ENCODE results near the gene GARIN5B. TPM values are rescaled to one million over a fixed set of nuclear protein-coding genes. Genes with fewer than 3 reads are reported as not detected.

Gene GARIN5B
- total and polyA plus RNA-seq, 2 of the 13 experiments (the other 11 are each of a cell fraction or from before 2014, with no cell fraction given), result not detected

DNA sequence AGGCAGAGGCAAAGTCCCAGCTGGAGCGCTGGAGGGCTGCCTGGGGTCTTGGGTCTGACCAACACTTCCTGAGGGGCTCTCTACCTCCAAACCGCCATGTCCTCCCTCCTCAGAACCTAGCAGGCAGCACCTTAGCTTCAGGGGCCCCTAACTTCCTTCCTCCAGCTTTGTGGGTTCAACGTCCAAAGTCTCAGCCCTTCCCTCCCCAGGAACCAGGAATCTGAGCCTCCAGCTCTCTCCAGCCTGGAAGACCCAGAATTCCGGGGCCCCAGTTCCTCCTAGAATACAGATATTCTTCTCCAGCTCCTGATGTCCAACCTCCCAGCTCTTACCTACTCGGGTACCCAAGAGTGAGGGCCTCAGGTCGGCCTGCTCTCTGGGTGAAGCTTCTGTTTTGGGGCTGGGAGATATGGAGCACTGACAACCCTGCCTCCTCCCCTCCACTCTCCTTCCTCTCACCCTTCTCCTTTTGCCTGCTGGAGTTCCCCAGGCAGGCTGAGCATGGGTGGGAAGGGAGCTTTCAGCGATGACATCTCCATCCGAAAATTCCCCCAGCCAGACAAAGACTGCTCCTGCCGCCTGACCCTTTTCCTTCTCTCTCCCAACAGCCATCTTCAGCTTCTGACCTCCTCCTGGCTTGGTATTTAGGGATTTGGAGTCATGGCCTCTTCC, 41.5 kb downstream of the GARIN5B start:
- Histone ChIP-seq H4K20me1 (ENCODE audit: insufficient read depth, low read length) (no peaks in the 10 kb centered on the region), H3K9me3 (ENCODE audit: low read length) (no peaks in the 10 kb centered on the region), H3K79me2 (ENCODE audit: insufficient read depth, low read length) (no peaks in the 10 kb centered on the region), H3K9ac (ENCODE audit: insufficient read depth, low read depth, low read length) (no peak overlapping the region), H3K4me1 (ENCODE audit: insufficient read depth, low read length) (peaks cover 40% of the 10 kb centered on the region), H3K36me3 (replicated peaks in 1 of 2; ENCODE audit: control insufficient read depth in 1 of 2, insufficient read depth in 2 of 2, low read length in 2 of 2) (no peaks in the 10 kb centered on the region), H2AFZ (ENCODE audit: low read length) (no peak overlapping the region), H3K4me3 (replicated peaks in 1 of 3; ENCODE audit: insufficient read depth in 1 of 3, low read depth in 2 of 3, low read length in 3 of 3) (peak overlapping the region in 1 of 3 experiments; percentile 21; a peak in 1 of 6 replicates), H3K4me2 (ENCODE audit: low read depth, low read length) (peak overlapping the region; percentile 62), H3K27ac (ENCODE audit: extremely low read length, insufficient read depth, low read length) (no peak overlapping the region), H3K27me3 (ENCODE audit: control insufficient read depth in 1 of 2, insufficient read depth in 2 of 2, low read length in 2 of 2) (no peaks in the 10 kb centered on the region; a peak in 1 of 5 replicates)
- no TSS peak for BruUV-seq (replicated peaks)
- FAIRE-seq, result no peak
- in situ Hi-C loops (cut with HindIII; ENCODE audit: extremely low pct_ligation_motif_present, low pct_unique_long_range_greater_than_20kb) (no loop called here), intact Hi-C loops (cut with micrococcal nuclease; ENCODE audit: unreplicated experiment) (no loop called here)
- TF ChIP-seq, protein P1, sequence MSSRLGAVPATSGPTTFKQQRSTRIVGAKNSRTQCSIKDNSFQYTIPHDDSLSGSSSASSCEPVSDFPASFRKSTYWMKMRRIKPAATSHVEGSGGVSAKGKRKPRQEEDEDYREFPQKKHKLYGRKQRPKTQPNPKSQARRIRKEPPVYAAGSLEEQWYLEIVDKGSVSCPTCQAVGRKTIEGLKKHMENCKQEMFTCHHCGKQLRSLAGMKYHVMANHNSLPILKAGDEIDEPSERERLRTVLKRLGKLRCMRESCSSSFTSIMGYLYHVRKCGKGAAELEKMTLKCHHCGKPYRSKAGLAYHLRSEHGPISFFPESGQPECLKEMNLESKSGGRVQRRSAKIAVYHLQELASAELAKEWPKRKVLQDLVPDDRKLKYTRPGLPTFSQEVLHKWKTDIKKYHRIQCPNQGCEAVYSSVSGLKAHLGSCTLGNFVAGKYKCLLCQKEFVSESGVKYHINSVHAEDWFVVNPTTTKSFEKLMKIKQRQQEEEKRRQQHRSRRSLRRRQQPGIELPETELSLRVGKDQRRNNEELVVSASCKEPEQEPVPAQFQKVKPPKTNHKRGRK (CRISPR knock-in tag; IDR thresholded peaks at IDR 0.05), result no peak
- TF ChIP-seq PHF21A (CRISPR knock-in tag; IDR thresholded peaks at IDR 0.05), result no peak
- no peak for TF ChIP-seq ZNF775 (CRISPR knock-in tag; IDR thresholded peaks at IDR 0.05; ENCODE audit: borderline replicate concordance)
- TF ChIP-seq, protein P2, sequence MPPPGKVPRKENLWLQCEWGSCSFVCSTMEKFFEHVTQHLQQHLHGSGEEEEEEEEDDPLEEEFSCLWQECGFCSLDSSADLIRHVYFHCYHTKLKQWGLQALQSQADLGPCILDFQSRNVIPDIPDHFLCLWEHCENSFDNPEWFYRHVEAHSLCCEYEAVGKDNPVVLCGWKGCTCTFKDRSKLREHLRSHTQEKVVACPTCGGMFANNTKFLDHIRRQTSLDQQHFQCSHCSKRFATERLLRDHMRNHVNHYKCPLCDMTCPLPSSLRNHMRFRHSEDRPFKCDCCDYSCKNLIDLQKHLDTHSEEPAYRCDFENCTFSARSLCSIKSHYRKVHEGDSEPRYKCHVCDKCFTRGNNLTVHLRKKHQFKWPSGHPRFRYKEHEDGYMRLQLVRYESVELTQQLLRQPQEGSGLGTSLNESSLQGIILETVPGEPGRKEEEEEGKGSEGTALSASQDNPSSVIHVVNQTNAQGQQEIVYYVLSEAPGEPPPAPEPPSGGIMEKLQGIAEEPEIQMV (CRISPR knock-in tag; IDR thresholded peaks at IDR 0.05; ENCODE audit: low read depth), result no peak
- TF ChIP-seq HNF4A (CRISPR knock-in tag; IDR thresholded peaks at IDR 0.05), result peak; percentile 10; the same call in 1 of the 2 replicates
- 0 out of 2 replicates have a peak, but pooled peaks have one; percentile 30 for TF ChIP-seq ZNF263 (CRISPR knock-in tag; IDR thresholded peaks at IDR 0.05)
- TF ChIP-seq, protein P3, sequence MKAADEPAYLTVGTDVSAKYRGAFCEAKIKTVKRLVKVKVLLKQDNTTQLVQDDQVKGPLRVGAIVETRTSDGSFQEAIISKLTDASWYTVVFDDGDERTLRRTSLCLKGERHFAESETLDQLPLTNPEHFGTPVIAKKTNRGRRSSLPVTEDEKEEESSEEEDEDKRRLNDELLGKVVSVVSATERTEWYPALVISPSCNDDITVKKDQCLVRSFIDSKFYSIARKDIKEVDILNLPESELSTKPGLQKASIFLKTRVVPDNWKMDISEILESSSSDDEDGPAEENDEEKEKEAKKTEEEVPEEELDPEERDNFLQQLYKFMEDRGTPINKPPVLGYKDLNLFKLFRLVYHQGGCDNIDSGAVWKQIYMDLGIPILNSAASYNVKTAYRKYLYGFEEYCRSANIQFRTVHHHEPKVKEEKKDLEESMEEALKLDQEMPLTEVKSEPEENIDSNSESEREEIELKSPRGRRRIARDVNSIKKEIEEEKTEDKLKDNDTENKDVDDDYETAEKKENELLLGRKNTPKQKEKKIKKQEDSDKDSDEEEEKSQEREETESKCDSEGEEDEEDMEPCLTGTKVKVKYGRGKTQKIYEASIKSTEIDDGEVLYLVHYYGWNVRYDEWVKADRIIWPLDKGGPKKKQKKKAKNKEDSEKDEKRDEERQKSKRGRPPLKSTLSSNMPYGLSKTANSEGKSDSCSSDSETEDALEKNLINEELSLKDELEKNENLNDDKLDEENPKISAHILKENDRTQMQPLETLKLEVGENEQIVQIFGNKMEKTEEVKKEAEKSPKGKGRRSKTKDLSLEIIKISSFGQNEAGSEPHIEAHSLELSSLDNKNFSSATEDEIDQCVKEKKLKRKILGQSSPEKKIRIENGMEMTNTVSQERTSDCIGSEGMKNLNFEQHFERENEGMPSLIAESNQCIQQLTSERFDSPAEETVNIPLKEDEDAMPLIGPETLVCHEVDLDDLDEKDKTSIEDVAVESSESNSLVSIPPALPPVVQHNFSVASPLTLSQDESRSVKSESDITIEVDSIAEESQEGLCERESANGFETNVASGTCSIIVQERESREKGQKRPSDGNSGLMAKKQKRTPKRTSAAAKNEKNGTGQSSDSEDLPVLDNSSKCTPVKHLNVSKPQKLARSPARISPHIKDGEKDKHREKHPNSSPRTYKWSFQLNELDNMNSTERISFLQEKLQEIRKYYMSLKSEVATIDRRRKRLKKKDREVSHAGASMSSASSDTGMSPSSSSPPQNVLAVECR (CRISPR knock-in tag; IDR thresholded peaks at IDR 0.05; ENCODE audit: borderline replicate concordance), result 0 out of 2 replicates have a peak, but pooled peaks have one; percentile 3
- peak; percentile 9; the same call in 1 of the 2 replicates for TF ChIP-seq HNF4G (IDR thresholded peaks at IDR 0.05; ENCODE audit: borderline replicate concordance, low read depth, low read length)
- TF ChIP-seq HNF4G (CRISPR knock-in tag; IDR thresholded peaks at IDR 0.05; ENCODE audit: borderline replicate concordance, low read depth), result no peak
- no peak for DNase-seq (ENCODE audit: low spot score)
- ATAC-seq, result peak; percentile 17; the same call in 2 of the 3 replicates
- CTCF ChIA-PET (ENCODE audit: low intra/inter-chr PET ratio, low total read pairs), result no interaction called here
- POLR2A ChIA-PET, result interaction anchor here (1.1 to 2.1 kb wide), 6 partner anchors 9 to 86 kb away, joined by 4 to 11 read pairs (median 6); partner anchors contain the start of genes KMT5C and UBE2S
- WGBS (ENCODE audit: low lambda C conversion rate), result 30% methylated on average over 6 of the region's 9 CpGs
